GM12891 (cell line): ENCODE results near the gene ARPIN.
A peak's percentile ranks its signal among the peaks of the same experiment; 100 is the strongest.
"Not testable (repeated sequence)": the region's sequence is repeated elsewhere in the genome, so short reads cannot be mapped to it uniquely, and the experiment has no call there.

ENCODE experiments used
- DNase-seq: peaks from one replicate; pipeline ENCODE4 v3.0.0; 2011; ENCODE audit warnings: low spot score; ENCODE audit not compliant: insufficient read length
- FAIRE-seq: peaks from 2 replicates; lab custom pipeline; 2011; peaks lifted over from hg19 to GRCh38; lab: Jason Lieb, UNC
- PAX5 ChIP-seq: IDR thresholded peaks from 2 replicates; pipeline ENCODE4 v1.6.1; 2011; ENCODE audit warnings: low read length, moderate library complexity, mild to moderate bottlenecking; ENCODE audit not compliant: insufficient read depth, severe bottlenecking
- POLR2A ChIP-seq: IDR thresholded peaks from 2 replicates; pipeline ENCODE4 v1.6.1; 2011; ENCODE audit warnings: low read depth, low read length, control low read depth
- POLR2AphosphoS5 ChIP-seq: IDR thresholded peaks from 2 replicates; pipeline ENCODE4 v1.6.1; 2011; ENCODE audit warnings: low read depth, low read length, control low read depth
- POU2F2 ChIP-seq: IDR thresholded peaks from 2 replicates; pipeline ENCODE4 v1.6.1; 2011; ENCODE audit warnings: low read depth, mild to moderate bottlenecking, control low read depth, low read length, moderate library complexity
- SPI1 ChIP-seq: IDR thresholded peaks from 2 replicates; pipeline ENCODE4 v1.6.1; 2011; ENCODE audit warnings: low read depth, low read length, control low read depth
- TAF1 ChIP-seq: IDR thresholded peaks from 2 replicates; pipeline ENCODE4 v1.6.1; 2011; ENCODE audit warnings: low read depth, low read length, control low read depth

Gene ARPIN

GRCh38 chr15:89899295-89899945, 13.3 kb downstream of the ARPIN start:
- no peak for FAIRE-seq
- DNase-seq = no peak
- TF ChIP-seq SPI1 = peak; percentile 56
- no peak for TF ChIP-seq POLR2A

GRCh38 chr15:89898614-89899294, 14.0 kb downstream of the ARPIN start:
- DNase-seq = peak; percentile 63
- FAIRE-seq = peak; percentile 41
- TF ChIP-seq POLR2A = no peak

GRCh38 chr15:89898146-89898545, 14.6 kb downstream of the ARPIN start:
- TF ChIP-seq SPI1 = no peak
- no peak for TF ChIP-seq PAX5
- no peak for TF ChIP-seq POLR2AphosphoS5
- no peak for TF ChIP-seq POLR2A
- TF ChIP-seq TAF1 = no peak
- TF ChIP-seq POU2F2 = no peak
- FAIRE-seq = no peak

GRCh38 chr15:89893696-89894447, 18.9 kb downstream of the ARPIN start, which contains the start of gene AP3S2:
Gene AP3S2 (minus strand): TSS chr15:89893994. CDS start chr15:89893949, 45 bp downstream.
- FAIRE-seq (peak; percentile 93), DNase-seq (peak; percentile 69)
- TF ChIP-seq POU2F2 (peak; percentile 84), TAF1 (peak; percentile 98), POLR2AphosphoS5 (peak; percentile 85), POLR2A (peak; percentile 87), SPI1 (no peak), PAX5 (no peak)

More at GRCh38 chr15:89898146-89898545, 14.6 kb downstream of the ARPIN start:
- no peak for DNase-seq

- DNase-seq (no peak), FAIRE-seq (no peak)
- no peak for TF ChIP-seq PAX5
- TF ChIP-seq POU2F2 = no peak
- no peak for TF ChIP-seq SPI1
- TF ChIP-seq POLR2A = no peak
- no peak for TF ChIP-seq TAF1
- TF ChIP-seq POLR2AphosphoS5 = no peak
Observed at GRCh38 chr15:89893027-89893426, 19.7 kb downstream of the ARPIN start.

GRCh38 chr15:89888214-89888804, 24.4 kb downstream of the ARPIN start:
- FAIRE-seq (no peak), DNase-seq (no peak)
- TF ChIP-seq TAF1 (no peak), POU2F2 (no peak), SPI1 (no peak), POLR2A (no peak), PAX5 (no peak), POLR2AphosphoS5 (no peak)

GRCh38 chr15:89885611-89886010, 27.1 kb downstream of the ARPIN start:
- TF ChIP-seq PAX5 (no peak), POLR2AphosphoS5 (no peak), POLR2A (no peak), SPI1 (no peak), POU2F2 (no peak), TAF1 (no peak)
- FAIRE-seq = no peak

GRCh38 chr15:89885179-89885578, 27.6 kb downstream of the ARPIN start:
- FAIRE-seq, DNase-seq: not testable (repeated sequence)

More at GRCh38 chr15:89885611-89886010, 27.1 kb downstream of the ARPIN start:
- DNase-seq = no peak

- TF ChIP-seq TAF1 = no peak
- no peak for TF ChIP-seq POLR2A
- no peak for TF ChIP-seq POU2F2
- no peak for TF ChIP-seq SPI1
- no peak for TF ChIP-seq POLR2AphosphoS5
- no peak for TF ChIP-seq PAX5
- DNase-seq = no peak
- no peak for FAIRE-seq
Observed at GRCh38 chr15:89883518-89883917, 29.2 kb downstream of the ARPIN start.

- FAIRE-seq = no peak
- TF ChIP-seq TAF1 (no peak), POLR2A (no peak), PAX5 (no peak), POLR2AphosphoS5 (no peak), POU2F2 (no peak), SPI1 (no peak)
- DNase-seq = no peak
Observed at GRCh38 chr15:89880727-89881126, 32.0 kb downstream of the ARPIN start.
